HG03575 (cell line): Measurements from ENCODE around the gene APC2.
"Not testable (repeated sequence)": the region's sequence is repeated elsewhere in the genome, so short reads cannot be mapped to it uniquely, and the experiment has no call there.

ENCODE experiments used
- ATAC-seq: cut with Tn5 transposase; IDR thresholded peaks from one replicate; pipeline ENCODE4 v1.9.1; 2021; ENCODE audit not compliant: unreplicated experiment, insufficient number of reproducible peaks, low FRiP score; ENCODE audit errors: extremely low read depth

The APC2 gene

DNA sequence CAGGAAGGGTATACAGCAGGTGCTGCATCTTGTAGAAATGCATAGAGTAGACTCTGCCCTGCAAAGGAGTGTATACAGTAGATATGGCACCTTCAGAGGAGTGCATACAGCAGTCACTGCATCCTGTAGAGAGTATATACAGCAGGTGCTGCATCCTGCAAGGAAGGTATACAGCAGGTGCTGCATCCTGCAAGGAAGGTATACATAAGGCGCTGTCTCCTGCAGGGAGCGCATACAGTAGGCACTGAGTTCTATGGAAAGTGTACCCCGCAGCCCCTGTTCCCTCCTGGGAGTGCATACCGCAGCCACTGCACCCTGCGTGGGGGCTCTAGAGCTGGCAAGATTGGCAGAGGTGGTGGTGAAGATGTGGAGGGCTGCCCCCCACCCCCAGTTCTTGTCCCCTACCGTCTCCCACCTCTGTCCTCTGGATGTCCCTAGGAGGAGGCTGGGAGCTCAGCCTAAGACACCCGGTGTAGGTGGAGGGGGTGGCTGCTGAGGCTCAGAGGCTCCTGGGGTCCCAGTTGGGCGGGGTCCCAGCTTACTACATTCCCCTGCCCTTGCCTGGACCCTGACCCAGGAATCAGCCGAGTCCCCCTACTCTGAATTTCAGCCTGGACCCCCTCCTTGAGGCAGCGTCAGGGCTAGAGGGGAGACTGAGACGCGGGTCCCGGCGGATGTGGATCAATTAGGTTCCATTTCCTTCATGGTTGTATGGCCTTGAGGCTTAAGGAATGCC, 65.2 kb downstream of the APC2 start:
- ATAC-seq: no peak

DNA sequence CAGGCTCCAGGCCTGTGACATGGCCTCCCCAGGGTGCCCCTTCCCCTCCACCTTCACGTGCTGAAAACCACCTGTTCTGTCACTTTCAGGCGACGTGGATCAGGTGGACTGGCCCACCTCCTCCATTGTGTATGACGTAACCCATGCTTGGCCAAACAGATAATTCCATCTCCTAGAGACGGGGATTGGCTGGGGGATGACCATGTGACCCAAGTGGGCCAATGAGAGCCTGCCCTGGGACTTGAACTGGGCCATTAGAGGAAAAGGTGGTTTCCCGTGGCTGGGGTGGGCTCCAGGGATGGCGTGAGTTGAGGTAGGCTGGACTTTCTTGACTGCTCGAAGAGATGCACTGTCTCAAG, 66.5 kb downstream of the APC2 start:
- ATAC-seq: no peak

GRCh38 chr19:1518471-1518870, 68.5 kb downstream of the APC2 start:
- ATAC-seq: no peak

- ATAC-seq: not testable (repeated sequence)
These were observed 69.9 kb downstream of the APC2 start for GRCh38 chr19:1519802-1520201.

DNA sequence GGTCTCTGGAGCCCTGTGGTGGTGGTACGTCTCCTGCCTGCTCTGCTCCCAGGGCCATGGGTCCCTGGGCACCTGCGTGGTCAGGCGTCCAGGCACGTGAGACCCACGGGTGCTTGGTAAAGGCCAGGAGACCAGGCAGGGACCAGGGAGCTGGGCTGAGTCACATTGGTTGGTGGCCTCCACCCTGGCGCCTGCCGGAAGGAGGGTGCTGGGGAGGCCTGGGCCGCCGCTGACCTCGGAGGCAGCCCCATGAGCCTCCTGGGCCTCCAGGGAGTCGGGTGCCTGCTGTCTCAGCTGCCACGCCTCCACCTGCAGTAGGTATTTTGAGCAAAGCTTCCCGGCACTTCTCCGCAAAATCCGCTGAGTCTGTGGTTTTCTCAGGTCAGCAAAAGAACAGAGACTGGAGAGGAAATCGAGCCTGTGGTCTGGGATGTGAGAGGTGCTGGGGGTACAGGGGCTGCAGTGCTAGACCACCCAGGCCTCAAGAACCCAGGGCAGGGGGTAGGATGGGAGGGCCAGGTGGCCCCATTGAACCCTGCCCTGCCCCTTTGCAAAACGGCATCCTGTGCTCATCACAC, 70.4 kb downstream of the APC2 start:
- ATAC-seq: no peak

DNA sequence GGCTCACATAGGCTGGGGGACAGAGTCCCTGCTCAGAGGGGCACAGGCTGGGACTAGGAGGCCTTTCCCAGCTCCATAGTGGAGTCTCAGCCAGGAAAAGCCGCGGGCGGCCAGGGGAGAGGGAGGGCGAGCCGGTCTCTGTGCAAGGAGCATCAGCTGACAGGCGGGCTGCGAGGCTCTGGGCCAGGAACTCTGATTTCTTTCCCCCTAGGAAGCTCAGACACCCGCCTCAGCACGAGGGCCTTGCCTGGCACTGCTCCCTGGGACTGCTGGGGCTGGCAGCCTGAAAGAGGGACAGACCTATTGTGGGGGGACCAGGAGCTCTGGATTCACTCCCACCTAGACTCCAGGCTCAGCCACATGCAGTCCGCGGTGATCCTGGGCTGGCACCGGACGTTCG, 71.7 kb downstream of the APC2 start:
- no peak for ATAC-seq

DNA sequence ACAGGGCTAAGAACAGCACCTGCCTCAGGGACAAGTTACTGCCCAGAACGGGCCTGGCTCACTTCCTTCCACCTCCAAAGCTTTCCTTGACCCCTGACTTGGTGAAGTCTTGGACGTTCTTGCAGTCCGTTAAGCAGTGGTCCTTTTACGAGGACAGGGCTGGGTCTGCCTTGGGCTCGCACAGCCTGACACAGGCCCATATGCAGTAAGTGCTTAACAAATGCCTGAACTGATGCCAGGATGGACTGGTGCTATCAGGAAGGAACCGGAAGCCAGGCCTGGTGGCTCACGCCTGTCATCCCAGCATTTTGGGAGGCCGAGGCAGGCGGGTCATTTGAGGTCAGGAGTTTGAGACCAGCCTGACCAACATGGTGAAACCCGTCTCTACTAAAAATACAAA, 72.1 kb downstream of the APC2 start:
- ATAC-seq: no peak

DNA sequence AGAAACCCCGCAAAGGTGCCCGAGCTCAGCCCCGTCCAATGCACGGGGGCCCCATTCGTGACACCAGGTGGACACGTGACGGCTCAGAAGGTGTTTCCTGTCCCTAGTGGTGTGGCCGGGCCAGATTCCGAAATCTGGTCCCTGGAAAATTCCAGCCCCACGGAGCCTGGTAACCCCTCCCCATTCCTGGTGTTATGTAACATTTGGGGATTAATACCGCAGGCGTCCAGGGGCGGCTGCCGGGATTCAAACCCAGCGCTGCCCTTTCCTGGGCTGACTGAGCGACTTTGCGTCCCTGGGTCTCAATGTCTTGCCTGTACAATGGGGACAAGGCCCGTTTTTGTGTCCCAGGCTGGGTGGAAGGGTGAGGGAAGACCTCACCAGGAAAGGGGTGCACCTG, 72.9 kb downstream of the APC2 start:
- ATAC-seq: no peak
